ENCODE measurements around the gene DOCK4. TPM values are rescaled to one million over a fixed set of nuclear protein-coding genes. Genes with fewer than 3 reads are reported as not detected.
A peak's percentile ranks its signal among the peaks of the same experiment; 100 is the strongest.

DOCK4 gene
- total RNA-seq, 1 donor from 2014 or later: 100 TPM

DNA sequence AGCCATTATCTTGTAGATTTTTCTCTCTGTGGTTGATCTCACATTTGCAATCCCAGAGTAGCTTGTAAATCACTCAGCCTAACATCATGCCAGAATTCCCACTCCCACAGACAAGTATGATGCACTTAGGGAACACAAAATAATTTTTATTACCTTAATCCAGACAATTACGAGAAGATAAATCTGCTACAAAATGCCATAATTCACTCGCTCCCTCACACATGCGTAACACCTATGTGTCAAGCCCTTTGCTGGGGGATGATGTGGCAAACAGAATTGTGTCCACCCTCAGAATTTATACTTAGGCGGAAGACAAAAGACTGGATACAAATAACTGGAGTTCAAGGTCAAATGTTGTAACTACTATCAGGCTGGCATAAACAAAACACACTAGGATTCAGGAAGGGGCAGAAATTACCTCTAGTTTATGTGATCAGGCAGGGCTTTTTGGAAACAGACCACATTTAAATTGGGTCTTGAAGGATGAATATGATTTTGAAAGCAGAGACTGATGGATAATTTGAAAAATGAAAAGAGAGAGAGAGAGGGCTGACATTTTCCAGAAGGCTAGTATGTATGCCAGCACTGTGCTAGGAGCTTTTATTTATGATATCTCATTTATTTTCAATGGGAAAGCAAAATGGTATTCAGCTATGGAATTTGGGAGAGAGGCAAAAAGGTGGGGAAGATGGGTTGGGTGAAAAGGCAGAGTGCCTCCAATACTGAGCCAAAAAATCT lies 69.8 kb downstream of the DOCK4 start:
- peak overlapping the region; percentile 2 for H3K27ac ChIP-seq
- no peak for ATAC-seq
- H3K4me3 ChIP-seq: no peak overlapping the region
- no peak for DNase-seq
- TF ChIP-seq, protein P1, sequence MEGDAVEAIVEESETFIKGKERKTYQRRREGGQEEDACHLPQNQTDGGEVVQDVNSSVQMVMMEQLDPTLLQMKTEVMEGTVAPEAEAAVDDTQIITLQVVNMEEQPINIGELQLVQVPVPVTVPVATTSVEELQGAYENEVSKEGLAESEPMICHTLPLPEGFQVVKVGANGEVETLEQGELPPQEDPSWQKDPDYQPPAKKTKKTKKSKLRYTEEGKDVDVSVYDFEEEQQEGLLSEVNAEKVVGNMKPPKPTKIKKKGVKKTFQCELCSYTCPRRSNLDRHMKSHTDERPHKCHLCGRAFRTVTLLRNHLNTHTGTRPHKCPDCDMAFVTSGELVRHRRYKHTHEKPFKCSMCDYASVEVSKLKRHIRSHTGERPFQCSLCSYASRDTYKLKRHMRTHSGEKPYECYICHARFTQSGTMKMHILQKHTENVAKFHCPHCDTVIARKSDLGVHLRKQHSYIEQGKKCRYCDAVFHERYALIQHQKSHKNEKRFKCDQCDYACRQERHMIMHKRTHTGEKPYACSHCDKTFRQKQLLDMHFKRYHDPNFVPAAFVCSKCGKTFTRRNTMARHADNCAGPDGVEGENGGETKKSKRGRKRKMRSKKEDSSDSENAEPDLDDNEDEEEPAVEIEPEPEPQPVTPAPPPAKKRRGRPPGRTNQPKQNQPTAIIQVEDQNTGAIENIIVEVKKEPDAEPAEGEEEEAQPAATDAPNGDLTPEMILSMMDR (IDR thresholded peaks at IDR 0.05): no peak
- no peaks in the 10 kb centered on the region for H3K27me3 ChIP-seq
- intact Hi-C loops (cut with DNase I): no loop called here
- peaks cover 24% of the 10 kb centered on the region for H3K4me1 ChIP-seq
- H3K9me3 ChIP-seq: no peaks in the 10 kb centered on the region
- no peaks in the 10 kb centered on the region for H3K36me3 ChIP-seq

DNA sequence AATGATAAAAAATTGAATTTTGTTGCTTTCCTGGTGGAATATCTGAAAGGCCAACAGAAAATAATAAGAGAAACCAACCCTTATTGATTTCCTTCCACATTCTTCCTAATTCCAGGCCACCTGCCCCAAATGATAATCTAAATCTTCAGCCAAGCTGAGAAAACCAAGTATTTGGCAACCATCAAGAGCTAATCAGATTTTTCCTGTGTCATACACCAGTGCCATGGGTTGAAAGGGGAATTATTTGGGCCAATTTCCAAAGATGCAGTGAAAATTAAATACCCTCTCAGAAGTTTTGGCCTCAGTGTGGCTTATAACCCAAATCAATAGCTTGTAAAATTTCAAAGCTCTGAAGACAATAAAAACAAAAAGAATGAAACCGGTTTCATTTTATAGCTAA lies 70.4 kb downstream of the DOCK4 start:
- TF ChIP-seq, protein P1 (IDR thresholded peaks at IDR 0.05): no peak
- no peaks in the 10 kb centered on the region for H3K36me3 ChIP-seq
- intact Hi-C loops (cut with DNase I): no loop called here
- ATAC-seq (no peak), DNase-seq (no peak)
- H3K27me3 ChIP-seq: no peaks in the 10 kb centered on the region
- H3K27ac ChIP-seq: no peak overlapping the region
- no peaks in the 10 kb centered on the region for H3K9me3 ChIP-seq
- H3K4me3 ChIP-seq: no peak overlapping the region
- H3K4me1 ChIP-seq: peaks cover 24% of the 10 kb centered on the region

DNA sequence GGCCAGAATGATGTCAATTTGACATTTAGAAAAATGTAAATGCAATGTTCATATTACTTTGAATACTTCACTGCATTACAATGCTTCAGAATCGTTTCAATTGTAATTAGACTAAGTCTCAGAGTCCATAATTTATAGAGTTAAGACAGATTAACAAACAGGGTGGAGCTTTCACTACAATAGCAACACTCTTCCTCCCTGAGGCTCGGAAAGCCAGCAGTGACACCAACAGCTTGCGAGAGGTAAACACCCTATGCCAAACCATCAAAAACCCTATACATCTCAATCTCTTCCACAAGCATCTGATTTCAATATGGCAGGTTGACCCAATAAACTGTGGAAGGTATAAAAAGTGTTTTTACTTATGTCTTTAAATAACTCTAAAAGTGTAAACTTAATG lies 72.2 kb downstream of the DOCK4 start:
- no peak overlapping the region for H3K27ac ChIP-seq

DNA sequence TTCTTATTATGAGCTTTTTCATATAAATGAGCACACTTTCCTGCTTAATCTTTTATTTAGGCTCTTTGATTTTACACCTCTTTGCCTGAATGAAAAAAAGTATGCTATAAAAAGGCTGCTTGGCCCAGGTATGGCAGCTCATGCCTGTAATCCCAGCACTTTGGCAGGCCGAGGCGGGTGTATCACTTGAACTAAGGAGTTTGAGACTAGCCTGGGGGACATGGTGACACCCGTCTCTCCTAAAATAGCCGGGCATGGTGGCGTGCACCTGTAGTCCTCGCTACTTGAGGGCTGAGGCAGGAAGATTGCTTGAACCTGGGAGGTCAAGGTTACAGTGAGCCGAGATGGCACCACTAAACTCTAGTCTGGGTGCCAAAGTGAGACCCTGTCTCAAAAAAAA lies 72.9 kb downstream of the DOCK4 start:
- intact Hi-C loops (cut with DNase I): no loop called here
- TF ChIP-seq, protein P1 (IDR thresholded peaks at IDR 0.05): no peak
- DNase-seq: no peak
- H3K4me1 ChIP-seq: peaks cover 27% of the 10 kb centered on the region
- ATAC-seq: no peak
- H3K27me3 ChIP-seq: no peaks in the 10 kb centered on the region
- H3K27ac ChIP-seq: no peak overlapping the region
- no peak overlapping the region for H3K4me3 ChIP-seq
- no peaks in the 10 kb centered on the region for H3K36me3 ChIP-seq
- no peaks in the 10 kb centered on the region for H3K9me3 ChIP-seq

More for the DNA sequence above, 72.2 kb downstream of the DOCK4 start:
- Histone ChIP-seq H3K4me3 (no peak overlapping the region), H3K4me1 (peaks cover 27% of the 10 kb centered on the region), H3K9me3 (no peaks in the 10 kb centered on the region), H3K27me3 (no peaks in the 10 kb centered on the region), H3K36me3 (no peaks in the 10 kb centered on the region)
- intact Hi-C loops (cut with DNase I): no loop called here
- DNase-seq (no peak), ATAC-seq (no peak)
- TF ChIP-seq, protein P1 (IDR thresholded peaks at IDR 0.05): no peak

DNA sequence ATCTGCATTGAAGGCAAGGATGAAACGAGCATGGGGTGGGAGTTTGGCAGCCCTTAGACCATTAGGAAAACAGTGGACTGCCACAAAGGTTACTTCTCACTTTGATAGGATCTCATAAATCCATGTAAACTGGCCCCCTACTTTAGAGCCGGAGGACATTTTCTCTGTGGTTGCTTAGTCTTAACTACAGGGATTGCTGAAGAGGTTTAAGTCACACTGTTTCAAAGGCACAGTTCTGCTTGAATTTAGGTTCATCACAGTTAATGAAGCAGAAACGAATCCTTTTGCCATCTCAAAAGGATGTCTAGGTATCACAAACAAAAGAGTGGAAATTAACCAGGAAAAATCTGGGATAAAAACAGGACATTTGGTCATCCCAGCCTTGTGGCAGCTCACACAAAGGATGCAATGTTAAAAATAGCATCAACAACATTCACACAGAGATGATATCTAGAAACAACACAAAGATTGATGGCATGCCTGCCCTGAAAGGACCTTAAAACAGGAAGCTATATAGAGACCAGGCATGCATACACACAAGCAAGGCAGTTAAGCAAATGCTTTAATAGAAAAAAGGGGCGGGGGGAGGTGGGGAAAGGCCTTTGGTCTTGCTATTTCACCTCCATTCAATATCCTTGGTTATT lies 74.0 kb downstream of the DOCK4 start:
- ATAC-seq: no peak
- H3K36me3 ChIP-seq: no peaks in the 10 kb centered on the region
- H3K27me3 ChIP-seq: no peaks in the 10 kb centered on the region
- no peak overlapping the region for H3K4me3 ChIP-seq
- TF ChIP-seq, protein P1 (IDR thresholded peaks at IDR 0.05): no peak
- intact Hi-C loops (cut with DNase I): no loop called here
- H3K27ac ChIP-seq: no peak overlapping the region
- H3K9me3 ChIP-seq: no peaks in the 10 kb centered on the region
- peaks cover 30% of the 10 kb centered on the region for H3K4me1 ChIP-seq
- no peak for DNase-seq

Measured in upper lobe of right lung (tissue), 1 donor.